ENCODE data around the gene SP6.

The SP6 gene

GRCh38 chr17:47853616-47854015 is 2.7 kb upstream of the SP6 start:
- DNase-seq: no peak

- no peak for DNase-seq
Observed at GRCh38 chr17:47852113-47852949, 1.4 kb upstream of the SP6 start.

GRCh38 chr17:47851764-47852112 is 775 bp upstream of the SP6 start:
- no peak for DNase-seq

GRCh38 chr17:47850373-47850691 is 631 bp downstream of the SP6 start:
- no peak for DNase-seq

GRCh38 chr17:47848198-47848513 is 2.8 kb downstream of the SP6 start:
- no peak for DNase-seq

- no peak for DNase-seq
Observed at GRCh38 chr17:47847341-47848197, 3.4 kb downstream of the SP6 start.

- DNase-seq: no peak
Observed at GRCh38 chr17:47846716-47847340, 4.1 kb downstream of the SP6 start.

GRCh38 chr17:47845716-47846075 is 5.3 kb downstream of the SP6 start:
- DNase-seq: no peak

- no peak for DNase-seq
Observed at GRCh38 chr17:47844814-47845715, 5.9 kb downstream of the SP6 start.

- DNase-seq: no peak
Observed at GRCh38 chr17:47844227-47844626, 6.7 kb downstream of the SP6 start.

GRCh38 chr17:47843391-47843730 is 7.6 kb downstream of the SP6 start:
- DNase-seq: no peak

GRCh38 chr17:47841488-47842291 is 9.3 kb downstream of the SP6 start:
- DNase-seq: no peak

- DNase-seq: peak; percentile 80
Observed at GRCh38 chr17:47840742-47841487, 10.0 kb downstream of the SP6 start, which contains the start of gene SCRN2. Gene SCRN2, minus strand, starts transcription at chr17:47841273. Its CDS starts 430 bp downstream, at chr17:47840843.

GRCh38 chr17:47840001-47840741 is 10.8 kb downstream of the SP6 start:
- DNase-seq: no peak

GRCh38 chr17:47839071-47839470 is 11.9 kb downstream of the SP6 start:
- no peak for DNase-seq

- DNase-seq: no peak
Observed at GRCh38 chr17:47838636-47839035, 12.3 kb downstream of the SP6 start.

- DNase-seq: no peak
Observed at GRCh38 chr17:47837401-47838039, 13.4 kb downstream of the SP6 start.

GRCh38 chr17:47836601-47837000 is 14.4 kb downstream of the SP6 start:
- no peak for DNase-seq

GRCh38 chr17:47834756-47835155 is 16.2 kb downstream of the SP6 start:
- no peak for DNase-seq

- no peak for DNase-seq
Observed at GRCh38 chr17:47831934-47832327, 19.0 kb downstream of the SP6 start.
